MM.1S (cell line): ENCODE results near the gene CHST15.

Source experiments
- CTCF ChIP-seq: fragments of 300-600 bp; sonication (generic); IDR thresholded peaks from 2 replicates; pipeline ENCODE4 v1.5.1; 2016; ENCODE audit warnings: antibody characterized with exemption, low read length, mixed read lengths
- EZH2 ChIP-seq: fragments of 300-600 bp; sonication (generic); optimal IDR thresholded peaks from 2 replicates; pipeline ENCODE3; 2017; ENCODE audit warnings: low read depth, mild to moderate bottlenecking, antibody characterized with exemption, low read length, mixed read lengths

DNA sequence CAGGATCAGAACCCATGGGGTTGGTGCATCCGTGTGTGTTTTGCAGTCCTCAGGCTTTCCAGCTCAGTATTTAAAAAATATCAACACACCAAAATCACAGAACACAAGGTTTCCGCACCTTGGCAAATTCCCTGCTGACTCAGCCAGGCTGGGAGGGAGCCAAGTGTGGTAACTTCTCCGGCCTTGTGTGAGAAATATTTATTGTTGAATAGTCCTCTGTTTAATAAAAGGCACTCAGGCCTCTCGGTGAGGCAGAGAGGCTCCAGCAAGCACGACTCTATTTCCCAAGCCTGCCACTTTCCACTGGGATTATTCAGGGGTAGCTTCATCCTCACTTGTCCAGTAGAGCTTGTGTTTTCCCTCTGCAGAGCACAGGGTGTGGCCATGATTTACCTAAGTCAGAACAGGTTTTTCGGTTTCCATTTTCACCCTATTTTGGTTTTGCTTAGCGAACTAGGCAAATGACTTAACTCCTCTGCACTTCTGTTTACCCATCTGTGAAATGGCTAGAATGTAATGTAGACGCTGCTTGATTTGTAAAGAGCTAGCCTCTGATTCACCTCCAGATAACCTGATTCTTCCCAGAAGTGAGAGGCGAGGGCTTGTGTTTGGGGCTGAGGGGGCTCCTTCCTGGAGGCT is 13.0 kb upstream of the CHST15 start:
- no peak for TF ChIP-seq CTCF
- TF ChIP-seq EZH2: no peak
